Activated CD4-positive, CD25-positive, alpha-beta regulatory T cell treated with anti-CD3 and anti-CD28 coated beads, Interleukin-2, amount 50 U/mL, for 24 hours (primary cell): ENCODE results near the gene NHLRC1.
A peak's percentile ranks its signal among the peaks of the same experiment; 100 is the strongest.
"Not testable (repeated sequence)": the region's sequence is repeated elsewhere in the genome, so short reads cannot be mapped to it uniquely, and the experiment has no call there.

Source experiments
- ATAC-seq, 2 donors: fragments of 150-1000 bp; cut with Tn5 transposase; one replicate each; pipeline ENCODE4 v1.10.0; 2021; ENCODE audit warnings: mild to moderate bottlenecking in 1 of 2, moderate library complexity in 1 of 2

The NHLRC1 gene

GRCh38 chr6:18122128-18123093, at the start of gene NHLRC1:
Gene NHLRC1, minus strand, starts transcription at chr6:18122677. Its CDS starts 71 bp downstream, at chr6:18122606.
- ATAC-seq, result peak; percentile 97 to 98

- ATAC-seq, result no peak
Measured at GRCh38 chr6:18171871-18172270, 49.4 kb upstream of the NHLRC1 start.

DNA sequence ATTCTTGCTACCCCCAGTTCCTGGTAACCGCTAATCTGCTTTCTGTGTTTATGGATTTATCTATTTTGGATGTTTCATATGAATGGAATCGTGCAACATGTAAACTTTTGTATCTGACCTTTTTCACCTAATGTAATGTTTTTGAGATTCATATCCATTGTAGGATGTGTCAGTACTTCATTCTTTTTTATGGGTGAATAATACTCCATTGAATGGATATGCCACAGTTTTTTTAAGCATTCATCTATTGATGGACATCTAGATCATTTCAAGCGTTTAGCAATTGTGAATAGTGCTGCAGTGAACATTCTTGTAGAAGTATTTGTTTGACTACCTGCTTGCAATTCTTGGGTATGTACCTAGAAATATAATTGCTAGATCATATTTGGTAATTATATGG, 45.8 kb upstream of the NHLRC1 start:
- ATAC-seq, result no peak

- ATAC-seq, result no peak
Measured at GRCh38 chr6:18166312-18167036, 44.0 kb upstream of the NHLRC1 start.

GRCh38 chr6:18165751-18166150, 43.3 kb upstream of the NHLRC1 start:
- ATAC-seq, result no peak

GRCh38 chr6:18162401-18162800, 39.9 kb upstream of the NHLRC1 start:
- ATAC-seq, result no peak

DNA sequence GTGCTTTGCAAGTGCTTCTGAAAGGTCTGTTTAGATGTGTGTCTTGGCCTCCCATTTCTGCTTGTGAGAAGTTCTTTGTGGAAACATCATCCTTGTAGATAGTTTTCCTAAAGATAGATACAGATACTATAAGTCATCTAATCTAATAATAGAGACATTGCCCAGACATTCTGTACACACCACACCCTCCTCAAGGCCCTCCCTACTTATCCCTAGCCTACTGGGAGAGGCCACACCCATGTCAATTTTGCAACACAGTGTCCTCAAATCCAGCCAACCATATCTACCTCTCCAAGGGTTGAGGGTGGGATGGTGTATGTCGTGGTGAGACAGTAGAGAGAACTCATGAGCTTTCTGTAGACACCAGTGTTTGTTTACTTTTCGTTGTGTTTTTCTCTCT, 39.0 kb upstream of the NHLRC1 start:
- ATAC-seq, result no peak

DNA sequence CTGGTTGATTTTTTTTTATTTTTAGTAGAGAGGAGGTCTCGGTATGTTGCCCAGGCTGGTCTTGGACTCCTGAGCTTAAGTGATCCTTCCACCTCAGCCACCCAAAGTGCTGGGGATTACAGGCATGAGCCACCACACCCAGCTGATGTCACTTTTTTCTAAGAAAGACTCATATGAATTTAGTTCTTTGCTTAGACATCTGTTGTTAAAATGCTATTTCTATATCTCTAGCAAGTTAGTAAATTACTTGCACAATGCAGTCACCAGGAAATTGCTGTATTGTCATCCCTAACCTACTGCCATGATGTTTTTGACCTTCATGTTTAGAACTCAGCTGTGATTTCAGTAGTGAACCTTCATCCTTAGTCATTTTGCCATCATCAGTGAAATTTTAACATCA, 38.4 kb upstream of the NHLRC1 start:
- ATAC-seq, result peak; percentile 36 to 67

DNA sequence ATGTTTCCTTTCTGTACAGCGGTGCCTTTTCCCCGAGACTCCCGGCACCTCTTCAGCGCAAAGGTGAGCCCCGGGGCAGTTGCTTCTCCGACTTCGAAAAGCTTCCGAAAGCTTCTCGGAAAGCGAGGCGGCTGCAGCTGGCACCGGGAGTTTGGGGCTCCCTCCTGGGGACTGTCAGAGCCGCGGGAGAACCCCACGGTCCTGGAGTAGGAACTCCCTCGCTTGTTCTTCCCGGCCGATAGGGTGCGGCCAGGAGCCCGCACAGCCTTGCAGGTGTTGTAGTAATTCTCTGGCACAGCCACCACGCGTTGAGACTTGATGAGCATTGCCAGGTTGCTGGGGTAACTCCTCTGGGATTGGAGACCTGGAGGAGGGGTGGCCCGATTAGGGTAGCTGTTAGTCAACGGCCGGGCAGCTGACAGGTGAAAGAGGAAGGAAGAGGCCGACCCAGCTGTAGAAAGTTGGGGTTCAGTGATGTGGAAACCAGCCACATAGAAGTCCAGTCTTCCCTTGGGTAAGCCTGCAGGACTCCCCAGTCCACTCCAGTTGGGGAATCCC, 33.5 kb upstream of the NHLRC1 start:
- ATAC-seq, result peak in 1 of 2 donors; percentile 4

DNA sequence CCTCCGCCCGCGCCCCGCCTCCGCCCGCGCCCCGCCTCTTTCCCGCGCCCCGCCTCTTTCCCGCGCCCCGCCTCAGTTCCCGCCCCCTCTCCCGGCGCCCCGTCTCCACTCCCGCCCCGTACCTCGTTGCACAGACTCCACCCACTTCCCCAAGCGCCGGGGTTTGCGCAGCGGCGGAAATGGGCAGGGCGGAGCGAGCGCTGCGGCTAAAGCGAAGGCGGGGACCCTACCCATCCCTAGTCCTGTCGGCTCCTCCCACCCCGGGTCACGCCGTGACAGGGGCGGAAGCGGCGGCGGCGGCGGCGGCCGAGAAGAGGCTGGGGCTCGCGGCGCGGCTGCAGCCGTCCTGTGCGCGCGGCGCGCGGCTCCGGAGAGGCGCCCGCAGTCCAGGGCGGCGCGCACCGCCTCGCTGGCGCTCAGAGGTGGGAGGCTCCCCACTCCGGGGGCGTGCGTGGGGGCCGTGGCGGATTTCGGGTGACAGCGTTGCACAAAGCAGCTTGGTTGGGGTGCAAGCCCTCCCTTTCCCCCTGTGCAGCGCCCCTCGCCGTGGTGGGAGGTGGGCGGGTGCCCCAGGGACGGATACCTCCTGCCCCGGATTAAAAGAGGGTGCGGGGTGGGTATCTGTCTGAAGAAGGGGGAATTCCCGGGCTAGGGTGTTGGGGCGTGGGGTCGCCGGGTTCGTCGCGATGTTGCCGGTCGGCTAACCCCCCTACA, 32.8 kb upstream of the NHLRC1 start, which contains the start of gene KDM1B:
KDM1B (plus strand) TSS at position 273 of the 714 bp plus-strand sequence. CDS start 4,474 bp downstream, outside the sequence.
- ATAC-seq, result peak; percentile 89 to 90

GRCh38 chr6:18154507-18155149, 32.2 kb upstream of the NHLRC1 start, which contains the start of gene TPMT:
Gene TPMT, minus strand, starts transcription at chr6:18155077. Its CDS starts 5,950 bp downstream, at chr6:18149127.
- ATAC-seq, result peak; percentile 58 to 62

- ATAC-seq, result no peak
Measured at GRCh38 chr6:18153311-18153703, 30.8 kb upstream of the NHLRC1 start.

DNA sequence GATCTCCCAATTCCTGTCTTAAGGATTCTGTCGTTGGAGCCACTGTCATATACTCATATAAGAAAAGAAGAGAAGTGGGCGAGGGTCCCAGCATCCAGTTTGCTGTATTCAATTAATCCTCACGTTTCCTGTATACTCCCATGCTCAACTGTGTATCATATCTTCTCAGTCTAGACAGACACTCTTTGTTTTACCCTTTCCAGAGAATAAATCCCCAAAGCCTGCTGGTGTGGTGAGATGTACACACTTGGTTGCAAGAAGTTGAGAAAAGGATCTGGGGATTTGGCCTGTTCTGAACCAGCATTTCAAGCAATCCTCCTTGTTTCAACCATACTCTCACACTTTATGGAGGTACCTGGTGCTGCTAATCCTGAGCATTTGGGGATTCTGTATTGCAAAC, 29.3 kb upstream of the NHLRC1 start:
- ATAC-seq, result no peak

- not testable (repeated sequence) for ATAC-seq
Measured at GRCh38 chr6:18151391-18151790, 28.9 kb upstream of the NHLRC1 start.

DNA sequence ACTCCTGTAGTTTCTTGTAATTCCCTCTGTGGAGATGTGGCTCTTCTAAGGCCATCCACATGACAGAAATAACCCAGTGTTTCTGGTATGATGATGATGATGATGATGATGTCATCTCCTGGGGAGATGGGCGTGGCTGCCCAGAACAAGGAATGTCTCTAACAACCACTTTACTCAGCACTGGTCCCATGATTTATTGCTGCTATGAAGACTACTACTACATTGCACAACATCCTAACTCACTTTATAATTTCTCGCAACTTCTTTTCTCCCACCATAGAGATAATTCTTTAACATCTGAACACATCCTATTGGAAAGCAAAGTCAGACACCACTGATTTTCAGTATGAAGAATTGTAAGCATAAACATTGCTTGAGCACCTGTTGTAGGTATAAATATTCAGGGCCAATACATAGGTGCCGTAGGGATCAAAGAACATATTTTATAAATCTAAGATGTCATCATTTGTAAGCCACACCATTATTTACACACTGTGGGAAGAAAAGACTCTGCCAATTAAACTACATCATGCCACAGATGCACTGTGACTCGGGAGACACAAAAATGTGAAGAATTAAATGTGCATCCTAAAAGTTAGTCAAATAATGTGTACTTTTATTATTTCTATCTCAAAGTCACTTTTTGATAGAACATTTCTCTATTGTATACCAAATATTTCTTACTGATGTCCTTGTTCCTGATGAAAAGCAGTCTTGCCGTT, 26.0 kb upstream of the NHLRC1 start:
- no peak for ATAC-seq

- ATAC-seq, result no peak
Measured at GRCh38 chr6:18147616-18148015, 25.1 kb upstream of the NHLRC1 start.

DNA sequence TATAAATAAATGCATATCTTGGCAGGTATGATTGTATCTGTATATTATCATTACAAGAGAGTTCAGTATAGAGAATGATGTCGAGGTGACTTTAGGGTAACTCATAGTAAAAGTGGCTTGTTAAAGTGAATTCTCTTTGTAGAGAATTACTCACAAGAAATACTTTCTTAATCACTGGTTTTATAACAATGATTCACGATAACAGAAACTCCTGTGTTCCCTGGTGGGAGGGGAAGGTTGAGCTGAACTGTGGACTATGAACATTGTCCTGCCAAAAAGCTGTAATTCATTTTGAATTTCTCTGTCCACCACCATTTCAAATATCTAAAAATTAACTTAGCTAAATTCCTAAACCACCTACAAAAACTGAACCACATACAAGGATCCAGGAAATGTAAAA, 24.7 kb upstream of the NHLRC1 start:
- peak; percentile 76 to 88 for ATAC-seq

GRCh38 chr6:18142591-18142861, 20.0 kb upstream of the NHLRC1 start:
- no peak for ATAC-seq

- no peak for ATAC-seq
Measured at GRCh38 chr6:18141805-18142590, 19.5 kb upstream of the NHLRC1 start.

DNA sequence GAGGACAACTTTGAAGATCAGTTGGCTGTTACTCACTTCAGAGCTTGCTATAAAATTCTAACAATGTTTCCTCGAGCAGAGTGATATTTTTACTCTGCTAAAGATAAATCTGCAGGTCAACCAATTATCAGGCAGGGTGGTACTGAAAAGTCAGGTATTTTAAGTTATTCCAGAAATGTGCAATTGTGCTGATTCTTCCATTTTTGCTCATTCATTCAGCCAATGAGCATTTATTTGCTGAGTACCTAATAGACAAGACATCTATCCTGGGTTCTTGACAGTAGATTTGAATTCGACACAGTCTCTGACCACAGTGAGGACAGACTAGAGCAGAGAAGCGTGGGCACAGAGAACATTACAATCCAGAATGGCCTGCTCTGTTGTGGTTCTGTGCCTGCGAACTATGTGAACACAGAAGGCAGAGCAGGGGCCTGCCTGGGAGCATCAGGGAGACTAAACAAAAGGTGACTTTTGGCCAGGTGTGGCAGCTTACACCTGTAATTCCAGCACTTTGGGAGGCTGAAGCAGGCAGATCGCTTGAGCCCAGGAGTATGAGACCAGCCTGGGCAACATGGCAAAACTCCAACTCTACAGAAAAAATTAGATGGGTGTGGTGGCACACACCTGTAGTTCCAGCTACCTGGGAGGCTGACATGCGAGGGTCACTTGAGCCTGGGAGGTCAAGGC, 17.6 kb upstream of the NHLRC1 start:
- no peak for ATAC-seq
